Activated CD4-positive, CD25-positive, alpha-beta regulatory T cell treated with anti-CD3 and anti-CD28 coated beads, Interleukin-2, amount 50 U/mL, for 16 hours (primary cell): ENCODE results near the gene GTF2F1.
"Not testable (repeated sequence)": the region's sequence is repeated elsewhere in the genome, so short reads cannot be mapped to it uniquely, and the experiment has no call there.

Experiments
- DNase-seq: peaks from one replicate; pipeline ENCODE4 v3.0.0-alpha.2; 2020; ENCODE audit warnings: low read depth, low spot score

Gene GTF2F1, protein sequence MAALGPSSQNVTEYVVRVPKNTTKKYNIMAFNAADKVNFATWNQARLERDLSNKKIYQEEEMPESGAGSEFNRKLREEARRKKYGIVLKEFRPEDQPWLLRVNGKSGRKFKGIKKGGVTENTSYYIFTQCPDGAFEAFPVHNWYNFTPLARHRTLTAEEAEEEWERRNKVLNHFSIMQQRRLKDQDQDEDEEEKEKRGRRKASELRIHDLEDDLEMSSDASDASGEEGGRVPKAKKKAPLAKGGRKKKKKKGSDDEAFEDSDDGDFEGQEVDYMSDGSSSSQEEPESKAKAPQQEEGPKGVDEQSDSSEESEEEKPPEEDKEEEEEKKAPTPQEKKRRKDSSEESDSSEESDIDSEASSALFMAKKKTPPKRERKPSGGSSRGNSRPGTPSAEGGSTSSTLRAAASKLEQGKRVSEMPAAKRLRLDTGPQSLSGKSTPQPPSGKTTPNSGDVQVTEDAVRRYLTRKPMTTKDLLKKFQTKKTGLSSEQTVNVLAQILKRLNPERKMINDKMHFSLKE

DNA sequence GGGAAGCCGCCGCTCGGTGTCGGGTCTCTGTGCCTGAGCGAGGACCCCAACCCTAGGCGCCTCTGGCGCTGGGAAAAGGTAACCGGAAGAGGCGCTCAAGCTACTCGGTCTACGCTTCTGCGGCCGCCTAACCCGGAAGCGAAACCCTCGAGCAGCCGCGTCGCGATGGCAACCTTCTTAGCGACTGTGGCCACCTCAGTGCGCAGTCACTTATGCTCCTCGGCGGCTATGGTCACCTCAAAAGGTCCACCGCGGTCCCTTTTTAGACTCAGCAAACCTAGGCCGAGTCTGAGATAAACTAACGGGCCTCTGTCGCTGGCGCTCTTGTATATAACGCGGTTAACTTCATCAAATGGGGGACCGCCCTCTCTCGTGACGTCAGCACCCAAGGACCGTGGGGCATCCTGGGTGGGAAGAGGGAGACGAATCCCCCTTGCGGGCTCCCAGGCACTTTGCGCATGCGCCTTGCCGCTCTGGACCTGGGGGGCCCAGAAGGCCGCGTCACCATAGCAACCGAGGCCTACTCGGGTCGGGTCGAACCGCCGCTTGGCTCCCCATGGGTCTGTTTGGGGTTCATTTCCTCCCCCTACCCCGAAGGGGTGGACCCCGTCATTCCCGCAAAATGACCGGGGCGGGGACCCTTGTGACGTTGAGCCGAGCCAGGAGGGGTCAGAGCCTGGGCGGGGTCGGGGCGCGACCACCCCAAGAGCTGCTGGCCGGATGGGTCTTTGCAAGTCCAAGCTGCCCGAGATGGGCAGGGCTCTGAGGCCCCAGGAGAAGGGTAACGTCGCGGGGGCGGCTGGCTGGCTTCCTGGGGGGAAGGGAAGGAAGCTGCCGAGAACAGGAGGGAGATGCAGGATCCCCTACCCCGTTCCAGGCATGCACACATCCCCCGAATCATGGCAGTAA is at the start of gene GTF2F1:
TSS of gene GTF2F1 (minus strand) at position 91 of the 909 bp plus-strand sequence. CDS start 169 bp downstream, outside the sequence.
- DNase-seq: peak; percentile 88

DNA sequence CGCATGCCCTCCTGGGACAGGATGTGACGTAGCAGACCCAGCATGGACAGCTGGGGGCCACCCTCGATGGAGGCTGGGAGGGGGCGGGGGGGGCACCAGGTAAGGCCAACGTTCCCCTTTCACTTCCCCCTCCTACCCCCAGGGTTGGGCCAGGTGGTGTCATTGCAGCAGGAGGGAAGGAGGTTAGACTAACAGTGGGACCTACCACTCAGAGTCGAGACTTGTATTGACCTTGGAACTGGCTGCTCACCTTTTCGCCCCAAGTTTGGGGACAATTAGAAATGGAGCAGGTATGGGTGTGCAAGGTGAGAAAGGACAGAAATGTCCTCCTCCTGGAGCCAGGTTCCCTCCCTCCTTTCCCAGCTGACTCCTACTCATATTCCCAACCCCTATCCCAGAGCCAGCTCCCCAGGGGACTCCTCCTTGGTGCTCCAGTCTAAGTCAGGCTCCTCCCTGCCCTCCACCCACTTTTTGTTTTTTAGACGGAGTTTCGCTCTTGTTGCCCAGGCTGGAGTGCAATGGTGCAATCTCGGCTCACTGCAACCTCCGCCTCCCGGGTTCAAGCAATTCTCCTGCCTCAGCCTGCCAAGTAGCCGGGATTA is 49.2 kb upstream of the GTF2F1 start:
- no peak for DNase-seq

DNA sequence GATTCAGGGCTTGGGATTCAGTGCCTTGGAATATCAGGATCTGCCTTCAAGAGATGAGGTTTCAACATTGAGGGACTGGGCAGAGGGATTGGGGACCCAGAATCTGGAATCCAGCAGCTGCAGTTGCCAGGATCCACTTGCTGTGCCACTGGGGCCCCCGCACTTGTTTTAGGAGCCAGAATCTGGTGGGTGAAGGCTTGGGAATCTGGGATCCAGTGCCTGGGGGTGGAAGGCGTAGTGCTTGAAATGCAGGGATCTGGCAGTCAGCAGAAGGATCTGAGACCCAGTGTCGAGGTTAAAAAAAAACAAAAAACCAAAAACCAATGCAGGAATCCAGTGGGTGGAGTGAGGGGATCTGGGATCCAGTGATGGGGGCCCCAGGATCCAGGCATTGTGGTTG is 47.9 kb upstream of the GTF2F1 start:
- no peak for DNase-seq

DNA sequence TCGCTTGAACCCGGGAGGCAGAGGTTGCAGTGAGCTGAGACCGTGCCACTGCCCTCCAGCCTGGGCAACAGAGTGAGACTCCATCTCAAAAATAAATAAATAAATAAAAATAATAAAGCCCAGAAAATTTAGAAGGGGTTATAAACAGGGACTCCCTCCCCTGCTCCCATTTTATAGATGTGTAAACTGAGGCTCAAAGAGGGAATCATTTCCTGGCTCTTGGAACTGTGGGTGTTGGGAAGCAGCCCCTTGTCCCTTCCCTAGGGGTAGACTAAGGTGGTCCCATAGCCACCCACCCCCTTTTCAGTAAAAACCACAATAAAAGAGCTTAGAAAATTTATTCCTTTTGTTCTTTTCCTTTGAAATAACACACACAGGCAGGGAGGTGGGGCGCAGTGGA is 46.8 kb upstream of the GTF2F1 start:
- DNase-seq: no peak

DNA sequence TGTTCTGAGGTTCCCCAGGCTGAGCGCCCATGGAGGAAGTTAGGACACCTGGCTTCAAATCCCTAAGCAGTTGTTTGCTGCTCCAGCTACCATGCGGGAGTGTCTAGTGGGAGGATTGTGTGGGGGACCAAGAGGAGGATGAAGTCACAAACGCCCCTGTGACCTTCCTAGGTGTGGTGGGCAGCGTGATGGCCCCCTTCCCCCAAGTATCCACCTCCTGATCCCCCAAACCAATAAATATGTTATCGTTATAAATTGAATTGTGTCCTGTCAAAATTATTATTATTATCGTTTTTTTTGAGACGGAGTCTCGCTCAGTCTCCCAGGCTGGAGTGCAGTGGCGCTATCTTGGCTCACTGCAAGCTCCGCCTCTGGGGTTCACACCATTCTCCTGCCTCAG is 40.7 kb upstream of the GTF2F1 start, which contains the start of gene SLC25A41:
TSS of gene SLC25A41 (minus strand) at position 101 of the 400 bp plus-strand sequence. CDS start at position 31, 70 bp downstream.
- DNase-seq: no peak

DNA sequence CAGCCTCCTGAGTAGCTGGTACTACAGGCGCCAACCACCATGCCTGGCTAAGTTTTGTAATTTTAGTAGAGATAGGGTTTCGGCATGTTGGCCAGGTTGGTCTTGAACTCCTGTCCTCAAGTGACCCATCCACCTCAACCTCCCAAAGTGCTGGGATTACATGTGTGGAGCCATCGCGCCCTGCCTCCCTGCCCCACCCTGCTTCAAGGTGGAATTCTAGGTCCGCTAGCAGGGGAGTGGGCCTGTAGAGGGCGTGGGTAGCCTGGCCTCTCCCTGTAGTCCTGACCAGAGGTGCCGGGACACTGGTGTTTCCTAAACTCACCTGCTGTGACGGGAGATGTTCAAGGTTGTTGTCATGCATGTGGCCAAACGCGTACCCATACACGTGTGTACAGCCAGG is 40.2 kb upstream of the GTF2F1 start:
- DNase-seq: no peak

DNA sequence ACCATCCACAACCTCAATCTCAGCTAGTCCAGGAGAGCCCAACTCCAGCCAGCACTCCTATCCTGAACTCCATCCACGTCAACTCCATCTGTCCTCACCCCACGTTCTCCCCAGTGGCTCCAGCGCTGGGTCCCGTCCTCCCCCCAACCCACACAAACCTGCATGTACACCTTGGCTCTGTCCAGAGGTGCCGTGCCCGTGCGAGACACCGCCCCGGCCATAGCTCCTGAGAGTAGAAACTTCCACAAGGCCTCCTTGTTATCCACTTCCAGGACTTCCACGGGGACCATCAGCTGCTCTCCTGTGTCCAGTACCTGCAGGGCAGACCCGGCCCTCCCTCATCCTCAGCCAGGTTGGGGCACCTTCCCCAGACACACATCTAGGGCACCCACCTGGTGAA is 38.9 kb upstream of the GTF2F1 start:
- DNase-seq: no peak

DNA sequence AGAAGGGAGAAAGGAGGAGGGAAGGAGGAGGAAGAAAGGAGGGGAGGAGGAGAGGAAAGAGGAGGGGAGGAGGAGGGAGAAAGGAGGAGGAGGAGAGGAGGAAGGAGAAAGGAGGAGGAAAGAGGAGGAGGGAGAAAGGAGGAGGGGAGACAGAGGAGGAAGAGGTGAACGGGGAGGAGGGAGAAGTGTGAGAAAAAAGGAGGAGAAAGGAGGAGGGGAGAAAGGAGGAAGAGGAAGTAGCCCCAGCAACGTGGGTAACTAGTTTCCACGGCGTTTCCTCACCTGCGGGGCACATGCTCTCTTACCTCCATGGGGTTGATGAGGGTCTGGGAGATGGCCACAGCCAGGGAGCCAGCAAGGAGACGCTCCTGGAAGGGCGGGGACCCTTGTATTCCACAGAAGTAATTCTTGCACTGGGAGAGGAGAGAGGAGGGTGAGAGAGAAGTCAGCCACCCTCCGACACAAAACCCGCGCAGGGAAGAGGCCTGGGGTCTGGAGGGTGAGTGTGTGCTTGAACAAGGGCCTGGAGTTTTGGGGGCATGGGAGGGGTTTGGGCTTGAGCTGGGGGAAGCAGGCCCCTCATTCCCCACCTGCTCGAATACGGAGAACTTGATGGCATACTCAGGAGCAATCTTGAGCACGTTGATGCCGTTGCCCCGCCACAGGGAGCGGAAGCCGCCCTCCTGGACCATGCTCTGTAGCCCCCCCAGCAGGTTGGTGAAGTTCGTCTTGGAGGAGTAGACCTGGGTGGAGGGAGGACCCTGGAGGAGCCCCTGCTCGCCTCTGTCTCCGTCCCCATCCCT is 36.7 kb upstream of the GTF2F1 start:
- no peak for DNase-seq

DNA sequence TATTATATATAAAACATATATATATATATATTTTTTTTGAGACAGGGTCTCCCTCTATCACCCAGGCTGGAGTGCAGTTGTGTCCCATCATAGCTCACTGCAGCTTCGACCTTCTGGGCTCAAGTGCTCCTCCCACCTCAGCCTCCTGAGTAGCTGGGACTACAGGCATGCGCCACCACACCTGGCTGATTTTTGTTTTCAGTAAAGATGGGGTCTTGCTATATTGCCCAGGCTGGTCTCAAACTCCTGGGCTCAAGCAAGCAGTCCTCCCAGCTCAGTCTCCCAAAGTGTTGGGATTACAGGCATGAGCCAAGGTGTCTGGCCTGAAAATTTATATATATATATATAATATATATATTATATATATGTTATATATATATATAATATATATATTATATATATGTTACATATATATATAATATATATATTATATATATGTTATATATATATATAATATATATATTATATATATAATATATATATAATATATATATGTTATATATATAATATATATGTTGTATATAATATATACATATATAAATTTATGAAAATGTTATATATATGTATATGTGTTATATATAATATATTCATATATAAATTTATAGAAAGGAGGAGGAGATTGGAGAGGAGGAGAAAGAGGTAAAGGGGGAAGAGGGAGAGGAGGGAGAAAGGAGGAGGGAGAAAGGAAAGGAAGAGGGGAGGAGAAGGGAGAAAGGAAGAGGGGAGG is 35.9 kb upstream of the GTF2F1 start:
- DNase-seq: not testable (repeated sequence)

DNA sequence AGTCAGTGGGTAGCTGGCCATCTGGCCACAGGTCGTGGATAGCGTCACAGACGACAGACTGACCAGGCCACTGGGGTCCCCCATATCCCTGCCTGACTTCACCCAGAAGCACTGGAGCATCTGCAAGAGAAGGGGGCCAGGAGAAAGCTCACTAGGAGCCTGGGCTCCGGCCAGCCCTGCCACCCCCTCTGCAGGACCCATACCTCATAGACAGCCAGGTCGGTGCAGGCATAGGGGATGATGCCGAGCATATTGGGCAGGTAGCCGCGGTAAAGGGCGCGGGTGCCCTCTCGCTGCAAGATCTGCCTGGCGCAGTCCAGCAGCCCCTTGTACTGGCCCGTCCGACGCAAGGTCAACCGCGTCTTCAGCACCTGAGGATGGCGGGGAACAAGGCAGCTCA is 34.2 kb upstream of the GTF2F1 start:
- no peak for DNase-seq

DNA sequence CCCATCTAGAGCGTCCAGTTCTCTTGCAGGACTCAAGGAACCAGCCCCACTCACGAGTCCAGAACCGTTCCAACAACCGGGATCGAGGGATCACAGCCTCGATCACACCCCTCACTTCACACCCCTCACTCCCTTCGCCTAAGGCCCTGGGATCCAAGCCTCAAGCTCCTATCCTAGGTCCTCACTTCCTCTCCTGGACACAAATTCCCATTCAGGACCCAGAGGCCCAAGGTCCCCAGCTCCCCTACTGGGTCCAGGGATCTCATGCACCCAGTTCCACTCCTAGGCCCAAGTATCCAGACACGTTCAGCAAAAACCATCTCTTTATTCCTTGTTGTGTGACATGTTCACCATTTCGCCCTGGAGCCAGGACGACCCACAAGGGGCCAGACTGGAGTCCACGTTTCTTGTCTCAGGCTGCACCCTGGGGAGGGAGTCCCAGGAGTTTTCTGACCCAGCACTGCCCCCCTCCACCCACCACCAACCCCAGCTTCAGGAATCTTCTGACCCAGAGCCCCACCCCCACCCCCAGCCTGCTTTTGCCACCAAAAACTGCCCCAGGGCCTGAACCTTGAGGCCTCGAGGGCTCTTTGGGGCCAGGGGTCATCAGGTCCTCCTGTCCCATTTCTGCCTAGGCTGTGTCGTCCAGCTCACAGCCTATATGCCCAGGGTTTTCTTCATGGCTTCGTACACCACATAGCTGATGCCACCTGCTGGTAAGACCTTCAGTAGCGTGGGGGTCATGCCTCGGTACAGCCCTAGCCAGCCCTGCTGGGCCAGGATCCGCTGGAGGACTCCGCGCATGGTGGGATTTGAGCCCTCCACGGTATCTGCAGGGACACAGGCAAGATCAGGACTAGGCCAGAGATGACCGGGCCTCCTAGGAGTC is 33.0 kb upstream of the GTF2F1 start:
- DNase-seq: no peak

DNA sequence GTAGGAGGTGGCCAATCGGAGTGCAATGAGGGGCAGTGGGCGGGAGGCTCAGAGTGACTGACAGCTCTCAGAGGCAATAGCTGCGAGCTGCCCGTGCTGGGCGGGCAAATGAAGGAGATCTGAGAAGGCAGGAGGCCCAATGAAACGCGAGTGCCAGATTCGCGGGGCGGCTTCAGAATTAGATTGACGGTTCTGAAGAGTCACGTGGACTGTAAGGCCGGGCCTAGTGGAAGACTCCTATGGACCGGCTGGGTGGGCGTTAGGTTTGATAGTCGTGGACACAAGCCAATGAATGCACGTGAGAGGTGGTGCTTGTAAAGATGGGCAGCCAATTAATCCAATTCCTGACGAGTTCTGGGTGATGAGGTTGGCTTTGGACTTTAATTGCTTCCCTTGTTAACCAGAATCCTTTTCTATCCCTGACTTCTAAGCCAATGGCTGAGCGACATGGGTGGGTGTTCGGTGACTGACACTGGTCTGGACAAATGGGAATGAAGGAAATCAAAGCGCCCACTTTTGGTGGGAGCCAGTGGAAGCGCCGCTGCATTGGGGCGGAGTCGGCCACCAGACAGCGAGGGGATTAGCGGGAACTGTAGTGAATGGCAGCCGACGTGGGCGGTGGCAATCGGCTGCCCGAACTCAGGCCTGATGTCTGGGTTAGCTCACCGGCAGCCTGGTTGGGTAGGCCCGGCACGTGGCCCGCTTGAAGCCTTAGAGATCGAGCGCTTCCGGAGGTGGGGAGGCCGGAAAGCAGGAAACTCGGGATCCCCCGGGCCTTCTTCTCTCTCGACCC is 32.2 kb upstream of the GTF2F1 start:
- DNase-seq: peak; percentile 98

DNA sequence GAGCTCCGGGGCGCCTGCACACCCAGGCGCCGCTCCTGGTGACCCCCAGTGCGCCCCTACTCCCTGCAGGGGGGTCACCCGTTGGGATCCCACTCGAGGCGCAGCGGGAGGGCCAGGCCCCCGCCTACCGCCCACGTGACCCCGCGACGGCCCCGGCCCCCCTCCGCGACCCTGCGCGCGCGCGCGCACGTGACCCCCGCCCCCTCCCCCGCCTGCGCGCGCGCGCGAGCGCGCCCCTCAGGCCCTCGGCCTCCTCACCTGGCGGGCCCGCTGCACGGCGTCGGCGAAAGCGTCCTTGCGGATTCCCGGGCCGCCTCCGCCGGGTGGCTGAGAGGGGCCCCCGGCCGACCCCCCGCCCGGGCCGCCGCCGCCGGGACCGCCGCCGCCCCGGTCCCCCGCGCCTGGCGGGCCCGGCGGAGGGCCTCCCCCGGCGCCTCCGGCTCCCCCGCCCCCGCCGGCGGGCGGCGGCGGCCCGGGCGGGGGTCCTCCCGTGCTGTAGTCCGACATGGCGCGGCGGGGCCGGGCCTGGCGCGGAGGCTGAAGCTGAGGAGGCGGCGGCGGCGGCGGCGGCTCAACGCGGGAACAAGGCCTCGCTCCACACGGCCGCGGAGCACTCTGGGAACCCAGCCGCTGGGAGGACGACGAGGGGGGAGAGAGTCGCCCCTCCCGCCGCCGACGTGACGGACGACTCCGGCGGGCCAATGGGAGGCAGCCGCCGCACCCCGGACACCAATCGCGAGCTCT is 31.4 kb upstream of the GTF2F1 start, which contains the start of gene KHSRP:
TSS of gene KHSRP (minus strand) at position 617 of the 744 bp plus-strand sequence. CDS start at position 507, 110 bp downstream.
- DNase-seq: no peak

DNA sequence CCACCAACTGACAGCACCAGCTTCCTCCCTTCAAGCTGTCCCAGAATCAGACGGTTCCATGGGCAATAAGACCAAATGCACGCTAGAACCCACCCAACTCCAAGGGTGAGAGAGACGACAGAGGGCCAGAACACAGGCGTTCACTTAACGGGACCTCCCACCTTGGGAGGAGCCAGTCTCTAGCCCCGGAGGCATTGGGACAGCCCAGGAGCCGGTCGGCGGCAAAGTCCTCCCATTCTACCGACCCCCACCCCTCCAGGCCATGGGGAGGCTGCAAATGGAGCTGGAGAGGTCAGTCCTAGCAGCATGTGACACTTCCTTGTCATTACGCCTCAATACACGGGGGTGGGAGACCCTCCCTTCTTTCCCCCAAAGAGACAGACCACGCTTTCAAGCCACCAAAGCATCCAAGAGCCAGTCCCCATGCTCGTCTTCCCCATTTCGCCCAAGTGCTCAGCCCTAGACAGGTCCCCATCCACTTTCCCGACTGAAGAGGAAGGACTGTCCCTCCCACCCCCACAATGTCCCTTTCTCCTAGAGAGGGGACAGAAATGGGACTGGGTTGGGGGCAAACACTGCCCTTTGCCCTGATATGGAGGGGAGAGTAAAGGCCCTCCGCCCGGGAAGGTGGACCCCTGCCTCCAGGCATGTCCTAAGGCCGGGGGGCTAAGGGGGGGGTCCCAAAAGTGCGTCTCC is 30.7 kb upstream of the GTF2F1 start:
- no peak for DNase-seq

DNA sequence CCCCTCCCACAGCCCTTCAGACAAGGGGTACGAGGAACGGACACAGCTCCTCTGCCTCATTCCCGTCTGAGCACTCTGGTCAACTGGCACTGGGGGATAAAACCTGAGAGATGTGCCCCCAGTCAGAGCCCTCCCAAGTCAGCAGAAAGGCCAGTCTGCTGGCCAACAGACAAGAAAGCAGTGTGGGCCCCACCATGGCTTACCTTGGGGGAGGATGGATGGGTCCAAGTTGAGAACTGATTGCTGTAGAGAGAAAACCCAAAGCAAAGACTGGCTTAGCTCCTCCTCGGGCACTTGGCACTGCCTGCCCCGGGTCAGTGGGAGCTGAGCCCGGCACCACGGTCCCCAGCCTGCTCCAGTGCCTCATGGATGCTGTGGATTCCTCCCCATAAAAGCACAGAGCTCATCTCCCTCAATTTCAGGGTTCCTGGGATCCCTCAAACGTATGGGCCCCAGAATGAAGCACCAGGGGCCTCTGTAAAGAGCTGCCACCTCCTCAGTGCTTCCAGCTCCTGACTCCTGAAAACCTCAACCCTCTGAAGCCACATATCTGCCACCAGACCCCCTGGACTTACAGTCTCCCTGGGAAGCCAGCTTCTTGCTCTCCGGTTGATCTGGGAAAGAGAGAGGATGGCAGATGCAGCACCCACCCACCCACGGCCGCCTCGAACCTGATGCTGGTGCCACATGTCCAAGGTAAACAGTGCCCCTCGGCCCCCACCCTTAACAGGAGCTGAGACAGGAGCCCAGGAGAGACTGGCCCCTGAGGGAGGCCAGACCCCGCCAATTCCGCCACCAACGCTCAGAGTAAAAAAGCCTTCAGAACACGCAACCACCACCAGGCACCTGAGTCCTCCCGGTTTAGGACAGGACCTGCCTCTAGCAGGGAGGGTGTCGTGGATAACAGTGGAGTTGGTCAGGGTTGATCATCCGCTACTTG is 28.4 kb upstream of the GTF2F1 start:
- no peak for DNase-seq

DNA sequence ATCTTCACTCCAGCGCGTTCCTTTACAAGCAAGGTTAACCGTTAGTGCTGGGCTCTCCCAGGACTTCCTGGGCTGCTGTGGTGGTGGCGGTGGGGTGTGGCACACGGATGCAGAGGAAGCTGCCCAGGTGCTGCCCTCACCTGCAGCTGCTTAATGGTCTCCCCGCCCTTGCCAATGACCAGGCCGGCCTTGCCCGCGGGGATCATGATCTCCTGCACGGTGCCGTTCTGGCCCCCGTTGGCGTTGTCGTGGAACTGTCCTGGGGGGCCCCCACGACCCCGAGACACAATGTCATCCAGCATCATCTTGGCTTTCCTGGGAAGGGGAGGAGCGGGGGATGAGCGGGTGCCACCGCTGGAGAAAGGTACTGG is 25.6 kb upstream of the GTF2F1 start:
- DNase-seq: no peak
